Trophoblast cell (in vitro differentiated cells and primary cell): ENCODE measurements around the gene RPA4.

Source experiments
- DNase-seq, 2 donors: peaks; one replicate each; pipeline ENCODE4 v3.0.0-alpha.2; 2016
- H2AFZ ChIP-seq: 2 replicates; pipeline ENCODE4 v1.6.1; 2013; ENCODE audit warnings: low read length, moderate library complexity, mild to moderate bottlenecking; ENCODE audit not compliant: insufficient read depth, poor library complexity
- H2AK5ac ChIP-seq: 2 replicates; pipeline ENCODE4 v1.6.1; 2013; ENCODE audit warnings: mild to moderate bottlenecking, low read length
- H2BK120ac ChIP-seq: 2 replicates; pipeline ENCODE4 v1.6.1; 2013; ENCODE audit warnings: low read length, mild to moderate bottlenecking, moderate library complexity; ENCODE audit not compliant: insufficient read depth, poor library complexity
- H2BK12ac ChIP-seq: 2 replicates; pipeline ENCODE4 v1.6.1; 2013; ENCODE audit warnings: mild to moderate bottlenecking, low read length, moderate library complexity
- H2BK5ac ChIP-seq: 2 replicates; pipeline ENCODE4 v1.6.1; 2013; ENCODE audit warnings: low read length, low read depth, moderate library complexity, mild to moderate bottlenecking; ENCODE audit not compliant: poor library complexity
- H3K14ac ChIP-seq: 2 replicates; pipeline ENCODE4 v1.6.1; 2013; ENCODE audit warnings: mild to moderate bottlenecking, low read length
- H3K18ac ChIP-seq: 2 replicates; pipeline ENCODE4 v1.6.1; 2013; ENCODE audit warnings: mild to moderate bottlenecking, low read length
- H3K23ac ChIP-seq: 2 replicates; pipeline ENCODE4 v1.6.1; 2013; ENCODE audit warnings: low read length
- H3K27ac ChIP-seq: 2 replicates; pipeline ENCODE4 v1.5.1; 2013; ENCODE audit warnings: low read depth, mild to moderate bottlenecking, inconsistent platforms, low read length, moderate library complexity
- H3K27me3 ChIP-seq: 2 replicates; pipeline ENCODE4 v1.6.1; 2013; ENCODE audit warnings: inconsistent platforms, mild to moderate bottlenecking, low read length, moderate library complexity; ENCODE audit not compliant: insufficient read depth
- H3K36me3 ChIP-seq, 2 experiments: 1 replicate in 1 of 2; 2 replicates in 1 of 2; pipeline ENCODE4 v1.6.1; 2013; ENCODE audit warnings: low read length in 2 of 2, mild to moderate bottlenecking in 2 of 2, moderate library complexity in 1 of 2; ENCODE audit not compliant: insufficient read depth in 2 of 2, control insufficient read depth in 1 of 2
- H3K4ac ChIP-seq: 2 replicates; pipeline ENCODE4 v1.6.1; 2013; ENCODE audit warnings: low read depth, mild to moderate bottlenecking, low read length, moderate library complexity
- H3K4me1 ChIP-seq, 2 experiments: 1 replicate in 1 of 2; 2 replicates in 1 of 2; pipeline ENCODE4 v1.6.1; 2013; ENCODE audit warnings: low read length in 2 of 2, mild to moderate bottlenecking in 2 of 2, moderate library complexity in 1 of 2; ENCODE audit not compliant: insufficient read depth in 2 of 2, control insufficient read depth in 1 of 2
- H3K4me2 ChIP-seq: 2 replicates; pipeline ENCODE4 v1.6.1; 2013; ENCODE audit warnings: inconsistent platforms, mild to moderate bottlenecking, low read length, moderate library complexity
- H3K4me3 ChIP-seq: 2 replicates; pipeline ENCODE4 v1.5.1; 2013; ENCODE audit warnings: mild to moderate bottlenecking, low read depth, low read length, inconsistent platforms
- H3K79me1 ChIP-seq: one replicate; pipeline ENCODE4 v1.6.1; 2013; ENCODE audit warnings: low read length
- H3K79me2 ChIP-seq: 2 replicates; pipeline ENCODE4 v1.6.1; 2013; ENCODE audit warnings: low read length, mild to moderate bottlenecking; ENCODE audit not compliant: control insufficient read depth, insufficient read depth, poor library complexity
- H3K9ac ChIP-seq: 2 replicates; pipeline ENCODE4 v1.6.1; 2013; ENCODE audit warnings: mild to moderate bottlenecking, low read length
- H3K9me3 ChIP-seq: 2 replicates; pipeline ENCODE4 v1.6.1; 2013; ENCODE audit warnings: low read depth, mild to moderate bottlenecking, control low read depth, inconsistent platforms, low read length; ENCODE audit not compliant: insufficient read depth
- H4K12ac ChIP-seq: 2 replicates; pipeline ENCODE4 v1.6.1; 2013; ENCODE audit warnings: low read depth, mild to moderate bottlenecking, low read length, moderate library complexity
- H4K8ac ChIP-seq: 2 replicates; pipeline ENCODE4 v1.6.1; 2013; ENCODE audit warnings: low read depth, mild to moderate bottlenecking, low read length, moderate library complexity
- H4K91ac ChIP-seq: one replicate; pipeline ENCODE4 v1.6.1; 2013; ENCODE audit warnings: low read depth, mild to moderate bottlenecking, low read length, moderate library complexity
- WGBS: extraction: QIAGEN DNeasy Blood & Tissue Kit; methylation state at CpG from one replicate; pipeline ENCODE4 v1.1.7; 2013; ENCODE audit warnings: missing lambda C conversion rate; ENCODE audit not compliant: insufficient read length, insufficient coverage; ENCODE audit errors: extremely low coverage; 5-methylcytosine and 5-hydroxymethylcytosine counted together

RPA4 gene

DNA sequence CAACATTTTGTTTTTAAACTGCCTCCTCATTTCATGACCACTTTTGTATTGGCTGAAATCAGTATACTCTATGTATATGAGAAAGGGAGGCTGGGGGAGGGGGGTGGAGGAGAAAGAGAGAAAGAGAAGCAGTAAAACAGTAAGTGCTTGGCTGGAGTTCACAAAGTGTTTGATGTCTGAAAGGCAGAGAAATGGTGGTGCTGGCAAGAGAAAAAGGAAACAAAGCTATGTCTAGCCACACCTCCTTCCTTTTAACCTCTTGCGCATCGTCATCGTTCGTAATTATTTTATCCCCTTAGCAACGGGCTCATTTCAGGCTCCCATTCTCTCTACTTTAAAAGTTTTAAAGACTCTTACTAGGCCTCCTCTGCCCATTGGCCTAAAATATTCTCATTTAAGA lies 25.6 kb downstream of the RPA4 start:
- H3K23ac ChIP-seq, result no peak overlapping the region
- H3K27ac ChIP-seq, result no peak overlapping the region
- no peaks in the 10 kb centered on the region for H3K27me3 ChIP-seq
- no peaks in the 10 kb centered on the region for H3K4me1 ChIP-seq
- no peak overlapping the region for H4K12ac ChIP-seq
- H3K4ac ChIP-seq, result no peak overlapping the region
- H3K36me3 ChIP-seq, result no peaks in the 10 kb centered on the region
- no peak overlapping the region for H3K9ac ChIP-seq
- no peak overlapping the region for H4K91ac ChIP-seq
- no peak overlapping the region for H3K4me2 ChIP-seq
- H2BK5ac ChIP-seq, result no peak overlapping the region
- H3K79me2 ChIP-seq, result no peaks in the 10 kb centered on the region
- H3K9me3 ChIP-seq, result no peaks in the 10 kb centered on the region
- H2AFZ ChIP-seq, result no peak overlapping the region
- no peak for DNase-seq
- H2AK5ac ChIP-seq, result no peak overlapping the region
- H2BK12ac ChIP-seq, result no peak overlapping the region
- no peak overlapping the region for H3K18ac ChIP-seq
- no peaks in the 10 kb centered on the region for H3K79me1 ChIP-seq
- no peak overlapping the region for H2BK120ac ChIP-seq
- 100% methylated on average over 4 of the region's 5 CpGs for whole genome bisulfite sequencing
- H3K14ac ChIP-seq, result no peak overlapping the region
- no peak overlapping the region for H3K4me3 ChIP-seq
- H4K8ac ChIP-seq, result no peak overlapping the region

- Histone ChIP-seq H3K23ac (no peak overlapping the region), H4K8ac (no peak overlapping the region), H3K18ac (no peak overlapping the region), H3K4me2 (no peak overlapping the region), H2AFZ (no peak overlapping the region), H3K4me1 (no peaks in the 10 kb centered on the region), H3K27me3 (no peaks in the 10 kb centered on the region), H4K91ac (no peak overlapping the region), H2BK5ac (no peak overlapping the region), H2BK12ac (no peak overlapping the region), H3K79me2 (no peaks in the 10 kb centered on the region), H3K9me3 (no peaks in the 10 kb centered on the region), H3K4ac (no peak overlapping the region), H3K4me3 (no peak overlapping the region), H3K36me3 (no peaks in the 10 kb centered on the region), H4K12ac (no peak overlapping the region), H3K27ac (no peak overlapping the region), H2BK120ac (no peak overlapping the region), H2AK5ac (no peak overlapping the region), H3K9ac (no peak overlapping the region), H3K14ac (no peak overlapping the region), H3K79me1 (no peaks in the 10 kb centered on the region)
- WGBS, result no CpG with 5 or more reads among the region's 2 CpGs
- no peak for DNase-seq
Observed at GRCh38 chrX:96918864-96919263, 35.2 kb downstream of the RPA4 start.

DNA sequence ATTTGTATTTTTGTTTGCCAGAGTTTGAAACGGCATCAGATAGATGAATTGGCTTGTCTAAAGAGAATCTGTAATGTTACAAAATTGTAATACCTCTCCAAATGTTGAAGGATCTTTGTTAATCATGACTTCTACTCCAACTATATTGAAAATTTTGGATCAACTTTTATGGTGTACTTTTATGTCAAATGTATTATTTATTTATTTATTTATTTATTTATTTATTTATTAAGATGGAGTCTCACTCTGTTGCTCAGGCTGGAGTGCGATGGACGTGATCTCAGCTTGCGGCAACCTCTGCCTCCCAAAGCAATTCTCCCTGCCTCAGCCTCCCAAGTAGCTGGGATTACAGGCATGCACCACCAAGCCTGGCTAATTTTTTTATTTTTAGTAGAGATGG lies 36.0 kb downstream of the RPA4 start:
- H3K9me3 ChIP-seq, result no peaks in the 10 kb centered on the region
- no peak overlapping the region for H2AFZ ChIP-seq
- H3K4me2 ChIP-seq, result no peak overlapping the region
- no CpG with 5 or more reads among the region's 4 CpGs for WGBS
- H2BK120ac ChIP-seq, result no peak overlapping the region
- no peak overlapping the region for H2AK5ac ChIP-seq
- no peaks in the 10 kb centered on the region for H3K4me1 ChIP-seq
- no peak overlapping the region for H3K4ac ChIP-seq
- no peaks in the 10 kb centered on the region for H3K79me1 ChIP-seq
- H3K9ac ChIP-seq, result no peak overlapping the region
- no peak overlapping the region for H4K8ac ChIP-seq
- H3K23ac ChIP-seq, result no peak overlapping the region
- H4K91ac ChIP-seq, result no peak overlapping the region
- no peak overlapping the region for H2BK12ac ChIP-seq
- no peak overlapping the region for H3K27ac ChIP-seq
- H4K12ac ChIP-seq, result no peak overlapping the region
- H3K36me3 ChIP-seq, result no peaks in the 10 kb centered on the region
- no peak overlapping the region for H3K14ac ChIP-seq
- no peak for DNase-seq
- no peak overlapping the region for H3K4me3 ChIP-seq
- H3K18ac ChIP-seq, result no peak overlapping the region
- no peaks in the 10 kb centered on the region for H3K27me3 ChIP-seq
- H3K79me2 ChIP-seq, result no peaks in the 10 kb centered on the region
- H2BK5ac ChIP-seq, result no peak overlapping the region

DNA sequence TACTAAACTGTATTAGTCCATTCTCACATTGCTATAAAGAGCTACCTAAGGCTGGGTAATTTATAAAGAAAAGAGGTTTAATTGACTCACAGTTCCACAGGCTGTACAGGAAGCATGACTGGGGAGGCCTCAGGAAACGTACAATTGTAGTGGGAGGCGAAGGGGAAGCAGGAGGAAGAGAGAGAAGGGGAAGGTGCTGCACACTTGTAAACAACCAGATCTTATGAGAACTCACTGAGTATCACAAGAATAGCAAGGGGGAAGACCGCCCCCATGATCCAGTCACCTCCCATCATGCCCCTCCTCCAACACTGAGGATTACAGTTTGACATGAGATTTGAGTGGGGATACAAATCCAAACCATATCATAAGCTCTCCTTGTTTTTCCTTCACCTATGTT lies 40.9 kb downstream of the RPA4 start:
- Histone ChIP-seq H3K4me2 (no peak overlapping the region), H3K4me1 (no peaks in the 10 kb centered on the region), H3K9ac (no peak overlapping the region), H4K12ac (no peak overlapping the region), H3K27me3 (no peaks in the 10 kb centered on the region), H3K27ac (no peak overlapping the region), H3K23ac (no peak overlapping the region), H3K79me1 (no peaks in the 10 kb centered on the region), H2BK120ac (no peak overlapping the region), H3K79me2 (no peaks in the 10 kb centered on the region), H2BK12ac (no peak overlapping the region), H3K14ac (no peak overlapping the region), H4K91ac (no peak overlapping the region), H3K4me3 (no peak overlapping the region), H3K4ac (no peak overlapping the region), H2AK5ac (no peak overlapping the region), H2BK5ac (no peak overlapping the region), H3K36me3 (no peaks in the 10 kb centered on the region), H3K9me3 (no peaks in the 10 kb centered on the region), H2AFZ (no peak overlapping the region), H3K18ac (no peak overlapping the region), H4K8ac (no peak overlapping the region)
- no CpG with 5 or more reads among the region's 3 CpGs for WGBS
- no peak for DNase-seq

DNA sequence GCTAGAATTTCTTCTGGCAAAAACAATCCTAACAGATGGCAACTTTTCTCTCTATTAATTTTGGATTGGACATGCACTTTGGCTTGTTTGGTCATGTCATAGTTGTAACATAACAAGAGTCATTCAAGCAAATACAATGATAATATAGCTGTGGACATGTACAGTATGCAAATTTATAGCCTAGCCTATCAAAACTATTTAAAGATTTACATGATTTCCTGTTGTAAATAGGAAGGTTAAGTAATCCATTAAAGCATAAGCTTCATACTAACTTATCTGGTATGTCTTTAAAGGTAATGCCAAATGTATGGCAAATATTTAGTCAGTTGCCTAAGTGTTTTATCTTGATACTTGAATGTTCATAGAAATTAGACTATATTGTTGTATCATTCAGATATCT lies 45.3 kb downstream of the RPA4 start:
- Histone ChIP-seq H4K12ac (no peak overlapping the region), H3K27me3 (no peaks in the 10 kb centered on the region), H3K79me2 (no peaks in the 10 kb centered on the region), H3K79me1 (no peaks in the 10 kb centered on the region), H2BK120ac (no peak overlapping the region), H3K4ac (no peak overlapping the region), H3K4me2 (no peak overlapping the region), H4K91ac (no peak overlapping the region), H3K18ac (no peak overlapping the region), H3K23ac (no peak overlapping the region), H3K14ac (no peak overlapping the region), H2AFZ (no peak overlapping the region), H2BK5ac (no peak overlapping the region), H3K9me3 (no peaks in the 10 kb centered on the region), H4K8ac (no peak overlapping the region), H3K27ac (no peak overlapping the region), H3K4me3 (no peak overlapping the region), H3K36me3 (no peaks in the 10 kb centered on the region), H2AK5ac (no peak overlapping the region), H3K4me1 (no peaks in the 10 kb centered on the region), H2BK12ac (no peak overlapping the region), H3K9ac (no peak overlapping the region)
- peak in 1 of 2 donors; percentile 39 for DNase-seq
